Lower leg skin (tissue), 4 donors: ENCODE data around the gene MTX3. TPM values are rescaled to one million over a fixed set of nuclear protein-coding genes. Genes with fewer than 3 reads are reported as not detected.

Experiments
- DNase-seq, 2 donors: peaks; one replicate each; pipeline ENCODE4 v3.0.0-alpha.2; 2019; ENCODE audit warnings: low spot score in 2 of 2
- H3K4me3 ChIP-seq: fragments of 200-600 bp; sonication (generic); 2 replicates; pipeline ENCODE4 v1.5.1; 2017; ENCODE audit warnings: mild to moderate bottlenecking, low read depth; ENCODE audit not compliant: poor library complexity, severe bottlenecking
- CTCF ChIP-seq, 3 donors: fragments of 450-650 bp; IDR thresholded peaks; one replicate each; pipeline ENCODE4 v1.5.1; 2016; ENCODE audit warnings: antibody characterized with exemption in 3 of 3, mild to moderate bottlenecking in 3 of 3, moderate library complexity in 2 of 3
- POLR2A ChIP-seq, 2 donors: fragments of 450-650 bp; IDR thresholded peaks; one replicate each; pipeline ENCODE4 v1.6.1; 2016 to 2017; ENCODE audit warnings: antibody characterized with exemption in 2 of 2, mild to moderate bottlenecking in 1 of 2, moderate library complexity in 1 of 2
- WGBS, 2 donors: methylation state at CpG; one replicate each; pipeline ENCODE4 v1.1.5; 2018; 5-methylcytosine and 5-hydroxymethylcytosine counted together
- intact Hi-C: fragments of 100-400 bp; cut with DNase I; formaldehyde crosslinking; loops from one replicate; pipeline ENCODE4 v1.15.0; 2023; ENCODE audit warnings: low total_unique reads
- total RNA-seq, 4 donors: library from RNA; depleted of rRNA; stranded (reverse); fragments of >200 nt; gene quantifications; one replicate each; pipeline ENCODE4 v1.1.0, GENCODE V29; 2016

MTX3 gene
- total RNA-seq, 4 donors from 2014 or later = 8.6 to 13.9 (median 10.2) TPM

DNA sequence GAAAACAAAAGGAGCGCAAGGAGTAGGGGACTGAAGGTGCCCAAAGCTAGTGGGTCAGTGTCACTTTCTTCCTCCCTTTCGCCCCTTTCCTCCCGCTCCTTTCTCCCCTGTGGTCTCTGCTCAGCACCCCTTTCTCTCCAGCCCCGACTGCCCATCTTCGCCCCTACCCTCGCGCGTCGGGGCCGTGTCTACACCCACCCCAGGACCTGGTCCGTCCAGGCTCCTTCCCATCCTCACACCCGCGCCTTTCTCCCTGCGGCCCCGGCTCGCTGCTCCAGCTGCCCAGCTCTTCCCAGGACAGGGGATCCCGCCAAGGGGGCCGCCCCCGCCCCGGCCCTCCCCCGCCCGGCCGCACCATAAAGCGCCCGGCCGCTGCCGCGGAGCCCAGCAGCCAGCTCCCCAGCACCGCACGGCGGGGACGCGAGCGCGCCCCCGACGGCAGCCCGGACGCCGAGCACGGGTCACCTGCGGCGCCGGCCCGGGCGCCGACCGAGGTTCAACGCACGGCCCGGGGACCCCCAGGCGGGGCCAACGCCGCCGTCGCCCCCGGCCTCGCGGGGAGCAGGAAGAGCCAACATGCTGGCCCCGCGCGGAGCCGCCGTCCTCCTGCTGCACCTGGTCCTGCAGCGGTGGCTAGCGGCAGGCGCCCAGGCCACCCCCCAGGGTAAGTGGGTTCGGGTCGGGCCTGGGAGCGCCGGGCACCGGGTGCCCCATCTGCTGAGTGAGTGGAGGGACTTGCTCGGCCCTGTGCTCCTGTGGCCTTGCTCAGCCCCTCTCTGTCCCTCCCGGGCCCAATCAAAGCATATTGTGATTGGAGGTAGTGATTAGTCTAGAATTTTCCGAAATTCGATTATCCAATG, 44.1 kb upstream of the MTX3 start, which contains the start of gene THBS4:
Gene THBS4 (plus strand): TSS at position 387 of the 860 bp plus-strand sequence. CDS start 190 bp downstream, at position 577.
- DNase-seq = no peak
- intact Hi-C loops = no loop called here
- 10 to 11% methylated on average over 32 to 37 of the region's 76 CpGs for WGBS, 2 donors
- no peak within 1 kb of the TSS for H3K4me3 ChIP-seq
- TF ChIP-seq CTCF (IDR thresholded peaks at IDR 0.05) = no peak
- no peak for TF ChIP-seq POLR2A (IDR thresholded peaks at IDR 0.05)

- intact Hi-C loops = no loop called here
- DNase-seq = no peak
- 50 to 52% methylated on average over 8 of the region's 8 CpGs for WGBS, 2 donors
- no peak overlapping the region for H3K4me3 ChIP-seq
- TF ChIP-seq CTCF (IDR thresholded peaks at IDR 0.05) (no peak), POLR2A (IDR thresholded peaks at IDR 0.05) (no peak)
Measured at GRCh38 chr5:80034559-80034958, 43.5 kb upstream of the MTX3 start.

DNA sequence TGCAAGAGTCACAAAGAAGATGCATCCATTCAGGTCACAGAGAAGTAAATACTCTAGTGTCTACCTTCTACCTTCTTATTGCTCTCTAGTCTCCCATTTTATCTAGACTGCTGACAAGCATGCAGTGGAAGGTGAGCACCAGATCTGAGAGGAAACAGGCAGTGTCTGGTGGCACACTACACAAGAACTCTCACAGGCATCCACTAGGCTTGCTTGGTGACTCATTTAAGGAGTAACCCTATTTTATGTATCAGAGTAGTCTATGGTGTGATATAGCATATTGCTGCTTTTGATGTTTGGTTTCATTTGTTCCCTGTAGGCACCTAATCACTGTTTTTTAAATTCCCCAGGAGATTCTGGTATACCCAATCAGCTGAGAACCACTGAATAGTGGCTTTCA, 42.5 kb upstream of the MTX3 start:
- no peak overlapping the region for H3K4me3 ChIP-seq
- TF ChIP-seq CTCF (IDR thresholded peaks at IDR 0.05) = no peak
- TF ChIP-seq POLR2A (IDR thresholded peaks at IDR 0.05) = no peak
- DNase-seq = no peak
- intact Hi-C loops = no loop called here

- no peak overlapping the region for H3K4me3 ChIP-seq
- TF ChIP-seq CTCF (IDR thresholded peaks at IDR 0.05) (no peak), POLR2A (IDR thresholded peaks at IDR 0.05) (no peak)
- WGBS, 2 donors = 61 to 74% methylated on average over 1 of the region's 1 CpG
- intact Hi-C loops = no loop called here
- DNase-seq = no peak
Measured at GRCh38 chr5:80031109-80031508, 40.0 kb upstream of the MTX3 start.

- intact Hi-C loops = no loop called here
- no peak for TF ChIP-seq CTCF (IDR thresholded peaks at IDR 0.05)
- no peak for TF ChIP-seq POLR2A (IDR thresholded peaks at IDR 0.05)
- DNase-seq = no peak
- H3K4me3 ChIP-seq = no peak overlapping the region
Measured at GRCh38 chr5:80026841-80027240, 35.8 kb upstream of the MTX3 start.

GRCh38 chr5:80025069-80025468, 34.0 kb upstream of the MTX3 start:
- WGBS, 2 donors = 75 to 82% methylated on average over 2 of the region's 2 CpGs
- H3K4me3 ChIP-seq = no peak overlapping the region
- intact Hi-C loops = no loop called here
- no peak for DNase-seq
- no peak for TF ChIP-seq POLR2A (IDR thresholded peaks at IDR 0.05)
- no peak for TF ChIP-seq CTCF (IDR thresholded peaks at IDR 0.05)
